SK-N-SH (cell line): ENCODE data around the gene ECM1. TPM values are rescaled to one million over a fixed set of nuclear protein-coding genes. Genes with fewer than 3 reads are reported as not detected.

Source experiments
- CTCF ChIA-PET: fragments of 300-600, 350-600 bp; formaldehyde crosslinking; extraction: SDS; loops from one replicate; lab custom pipeline; 2021; lab: Yijun Ruan, JAX
- POLR2A ChIA-PET: fragments of 350-600 bp; sonication (Branson Sonifier 250); formaldehyde crosslinking; extraction: SDS; loops from one replicate; lab custom pipeline; 2020; ENCODE audit warnings: antibody characterized with exemption, inconsistent platforms; lab: Yijun Ruan, JAX
- DNase-seq: peaks from one replicate; pipeline ENCODE4 v3.0.0; 2012
- H2AFZ ChIP-seq: fragments of 200-600 bp; sonication (generic); 2 replicates; pipeline ENCODE4 v1.8.1; 2016; ENCODE audit warnings: antibody characterized with exemption, mild to moderate bottlenecking, low read depth
- H3F3A ChIP-seq: fragments of 200-600 bp; sonication (generic); replicated peaks from 2 replicates; pipeline ENCODE3; 2016; ENCODE audit warnings: antibody characterized with exemption, mild to moderate bottlenecking; ENCODE audit not compliant: insufficient read depth
- H3K27ac ChIP-seq, 2 experiments: fragments of 200-500 bp in 1 of 2; fragments of 200-600 bp in 1 of 2; sonication (Bioruptor generic) in 1 of 2; sonication (generic), shearing (Covaris generic) in 1 of 2; 2 replicates each; pipeline versions ENCODE4 v1.5.1 to v1.6.1; 2014 to 2016; ENCODE audit warnings: low read depth in 2 of 2, inconsistent platforms in 1 of 2, low read length in 1 of 2, mild to moderate bottlenecking in 1 of 2, mixed read lengths in 1 of 2
- H3K27me3 ChIP-seq: fragments of 200-600 bp; sonication (generic), shearing (Covaris generic); 2 replicates; pipeline ENCODE4 v1.6.1; 2016; ENCODE audit warnings: mixed run types; ENCODE audit not compliant: insufficient read depth
- H3K36me3 ChIP-seq, 2 experiments: fragments of 200-500 bp in 1 of 2; fragments of 200-600 bp in 1 of 2; sonication (Bioruptor generic) in 1 of 2; sonication (generic) in 1 of 2; replicated peaks in 1 of 2; 2 replicates each; pipeline versions ENCODE3 to v1.5.1; 2014 to 2016; ENCODE audit warnings: low read length in 1 of 2, mild to moderate bottlenecking in 1 of 2; ENCODE audit not compliant: insufficient read depth in 2 of 2, control insufficient read depth in 1 of 2
- H3K4me1 ChIP-seq, 2 experiments: fragments of 200-500 bp in 1 of 2; fragments of 200-600 bp in 1 of 2; sonication (Bioruptor generic) in 1 of 2; sonication (generic), shearing (Covaris generic) in 1 of 2; 2 replicates each; pipeline versions ENCODE4 v1.5.1 to v1.6.1; 2014 to 2016; ENCODE audit warnings: low read depth in 1 of 2, low read length in 1 of 2, mixed run types in 1 of 2; ENCODE audit not compliant: insufficient read depth in 2 of 2, control insufficient read depth in 1 of 2
- H3K4me2 ChIP-seq: fragments of 200-600 bp; sonication (generic), shearing (Covaris generic); 2 replicates; pipeline ENCODE4 v1.6.1; 2017; ENCODE audit warnings: mixed run types
- H3K4me3 ChIP-seq, 2 experiments: fragments of 200-500 bp in 1 of 2; fragments of 200-600 bp in 1 of 2; sonication (Bioruptor generic) in 1 of 2; sonication (generic), shearing (Covaris generic) in 1 of 2; 2 replicates each; pipeline versions ENCODE4 v1.5.1 to v1.8.1; 2014 to 2016; ENCODE audit warnings: low read depth in 2 of 2, inconsistent platforms in 1 of 2, low read length in 1 of 2, mild to moderate bottlenecking in 1 of 2, mixed read lengths in 1 of 2, moderate library complexity in 1 of 2
- H3K79me2 ChIP-seq: fragments of 200-600 bp; sonication (generic); 2 replicates; pipeline ENCODE4 v1.8.1; 2017; ENCODE audit warnings: mild to moderate bottlenecking; ENCODE audit not compliant: insufficient read depth
- H3K9ac ChIP-seq: fragments of 200-600 bp; sonication (generic); 2 replicates; pipeline ENCODE4 v1.6.1; 2017; ENCODE audit warnings: mixed run types
- H3K9me2 ChIP-seq: fragments of 200-600 bp; sonication (generic); 2 replicates; pipeline ENCODE4 v1.6.1; 2017; ENCODE audit warnings: mixed run types
- H3K9me3 ChIP-seq: fragments of 200-600 bp; sonication (generic); 2 replicates; pipeline ENCODE4 v1.6.1; 2017; ENCODE audit warnings: mixed run types, mild to moderate bottlenecking, moderate library complexity
- H4K20me1 ChIP-seq: fragments of 200-600 bp; sonication (generic); 2 replicates; pipeline ENCODE4 v1.6.1; 2017; ENCODE audit warnings: mild to moderate bottlenecking, mixed run types; ENCODE audit not compliant: insufficient read depth
- CTCF ChIP-seq: fragments of 200-600 bp; sonication (generic); IDR thresholded peaks from 2 replicates; pipeline ENCODE4 v1.6.1; 2017; ENCODE audit warnings: antibody characterized with exemption, mild to moderate bottlenecking, moderate library complexity
- ELF1 ChIP-seq: IDR thresholded peaks from 2 replicates; pipeline ENCODE4 v1.4.0; 2012
- EP300 ChIP-seq, 2 experiments: IDR thresholded peaks; 2 replicates each; pipeline versions ENCODE4 v1.4.0 to v1.6.1; 2012; ENCODE audit warnings: borderline replicate concordance in 1 of 2, low read depth in 1 of 2, low read length in 1 of 2
- FOXJ3 ChIP-seq: sonication (generic); formaldehyde crosslinking; IDR thresholded peaks from 2 replicates; pipeline ENCODE4 v1.5.1; 2020; ENCODE audit warnings: mild to moderate bottlenecking, missing genetic modification reagents
- GABPA ChIP-seq: IDR thresholded peaks from 2 replicates; pipeline ENCODE4 v1.4.0; 2012; ENCODE audit warnings: low read depth, mild to moderate bottlenecking
- JUND ChIP-seq: IDR thresholded peaks from 2 replicates; pipeline ENCODE4 v1.4.0; 2012
- MAX ChIP-seq: IDR thresholded peaks from 2 replicates; pipeline ENCODE4 v1.4.0; 2012; ENCODE audit warnings: low read depth
- MEF2A ChIP-seq: IDR thresholded peaks from 2 replicates; pipeline ENCODE4 v1.4.0; 2012; ENCODE audit warnings: low read depth, borderline replicate concordance
- NRF1 ChIP-seq: IDR thresholded peaks from 2 replicates; pipeline ENCODE4 v1.6.1; 2012; ENCODE audit warnings: low read depth, mild to moderate bottlenecking, low read length
- POLR2AphosphoS5 ChIP-seq: IDR thresholded peaks from 2 replicates; pipeline ENCODE4 v1.6.1; 2012; ENCODE audit warnings: low read depth, low read length
- RAD21 ChIP-seq: IDR thresholded peaks from 2 replicates; pipeline ENCODE4 v1.6.1; 2012; ENCODE audit warnings: mild to moderate bottlenecking, low read length
- RCOR1 ChIP-seq: fragments of 150-350 bp; IDR thresholded peaks from 2 replicates; pipeline ENCODE4 v1.6.1; 2017; ENCODE audit warnings: antibody characterized with exemption, low read length
- REST ChIP-seq: IDR thresholded peaks from 2 replicates; pipeline ENCODE4 v1.6.1; 2012; ENCODE audit warnings: mild to moderate bottlenecking, low read depth, low read length, moderate library complexity
- RXRA ChIP-seq: IDR thresholded peaks from 2 replicates; pipeline ENCODE4 v1.4.0; 2012; ENCODE audit warnings: low read depth, mild to moderate bottlenecking, borderline replicate concordance
- SMC3 ChIP-seq: IDR thresholded peaks from 2 replicates; pipeline ENCODE4 v1.6.1; 2012; ENCODE audit warnings: low read depth, low read length, improper control_type of control experiment
- TAF1 ChIP-seq: IDR thresholded peaks from 2 replicates; pipeline ENCODE4 v1.6.1; 2012; ENCODE audit warnings: low read depth, mild to moderate bottlenecking, low read length, moderate library complexity, borderline replicate concordance
- WGBS: methylation state at CpG from one replicate; pipeline ENCODE4 v1.1.6; 2017; ENCODE audit warnings: low lambda C conversion rate; 5-methylcytosine and 5-hydroxymethylcytosine counted together
- polyA plus RNA-seq, 3 experiments: library from polyadenylated mRNA; depleted of rRNA; stranded (reverse); fragments of >200 nt; gene quantifications; 2 replicates each; pipeline ENCODE4 v1.2.3, GENCODE V29; 2012

ECM1 gene
- polyA plus RNA-seq, 1 of the 3 experiments (the other 2 are of a cell fraction): 32.3 TPM

DNA sequence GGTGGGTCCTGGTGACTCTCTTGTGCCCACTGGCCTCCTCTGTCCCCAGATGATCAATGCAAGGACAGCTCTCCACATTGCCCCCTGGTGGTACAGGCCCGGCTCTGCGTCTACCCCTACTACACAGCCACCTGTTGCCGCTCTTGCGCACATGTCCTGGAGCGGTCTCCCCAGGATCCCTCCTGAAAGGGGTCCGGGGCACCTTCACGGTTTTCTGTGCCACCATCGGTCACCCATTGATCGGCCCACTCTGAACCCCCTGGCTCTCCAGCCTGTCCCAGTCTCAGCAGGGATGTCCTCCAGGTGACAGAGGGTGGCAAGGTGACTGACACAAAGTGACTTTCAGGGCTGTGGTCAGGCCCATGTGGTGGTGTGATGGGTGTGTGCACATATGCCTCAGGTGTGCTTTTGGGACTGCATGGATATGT is 52.1 kb downstream of the ECM1 start (continued):
- no peak for TF ChIP-seq RXRA

DNA sequence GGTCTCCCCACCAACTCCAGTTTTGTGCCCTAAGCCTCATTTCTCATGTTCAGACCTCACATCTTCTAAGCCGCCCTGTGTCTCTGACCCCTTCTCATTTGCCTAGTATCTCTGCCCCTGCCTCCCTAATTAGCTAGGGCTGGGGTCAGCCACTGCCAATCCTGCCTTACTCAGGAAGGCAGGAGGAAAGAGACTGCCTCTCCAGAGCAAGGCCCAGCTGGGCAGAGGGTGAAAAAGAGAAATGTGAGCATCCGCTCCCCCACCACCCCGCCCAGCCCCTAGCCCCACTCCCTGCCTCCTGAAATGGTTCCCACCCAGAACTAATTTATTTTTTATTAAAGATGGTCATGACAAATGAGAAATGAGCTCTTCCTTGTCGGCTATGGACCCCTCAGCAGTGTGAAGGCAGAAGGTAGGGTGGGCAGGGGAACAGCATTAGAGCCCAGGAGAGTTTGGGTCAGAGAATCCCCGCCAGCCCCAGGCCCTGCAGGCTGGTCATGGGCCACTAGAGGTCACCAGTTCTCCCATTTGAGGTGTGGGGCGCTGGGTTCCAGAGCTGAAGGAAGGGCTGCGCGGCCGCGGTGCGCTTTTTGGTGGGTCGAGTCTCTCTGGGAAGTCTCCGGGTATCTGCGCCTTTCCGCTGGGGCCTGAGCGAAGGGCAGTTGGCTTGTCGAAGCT is 52.8 kb downstream of the ECM1 start:
- ChIA-PET CTCF (interaction anchor here (0.5 to 6.2 kb wide), 54 partner anchors 11 to 600 kb away, joined by 3 to 142 read pairs (median 4); partner anchors contain the start of genes ADAMTSL4, CTSK, ENSA and FALEC), POLR2A (interaction anchor here (1.0 to 8.9 kb wide), 4 partner anchors 8 to 68 kb away, joined by 3 to 149 read pairs (median 4); partner anchors contain the start of genes ENSA and MCL1)
- Histone ChIP-seq H3K9ac (peak overlapping the region; percentile 89), H3K9me2 (no peaks in the 10 kb centered on the region), H3K79me2 (peaks cover 66% of the 10 kb centered on the region), H3K36me3 (no peaks in the 10 kb centered on the region), H3K4me3 (peak overlapping the region; percentile 56 to 69), H3K27ac (peak overlapping the region; percentile 99 to 100), H4K20me1 (peaks cover 6% of the 10 kb centered on the region; the same call in 1 of the 2 replicates), H3K27me3 (no peaks in the 10 kb centered on the region), H3K4me1 (peaks cover 33 to 39% of the 10 kb centered on the region in 2 experiments), H3K9me3 (no peaks in the 10 kb centered on the region), H2AFZ (peak overlapping the region; percentile 44; the same call in 1 of the 2 replicates), H3K4me2 (peak overlapping the region; percentile 81), H3F3A (peaks cover 38% of the 10 kb centered on the region)
- peak; percentile 84 for TF ChIP-seq CTCF
- peak; percentile 49; the same call in 1 of the 2 replicates for TF ChIP-seq NRF1
- no peak for TF ChIP-seq GABPA
- peak; percentile 23; the same call in 1 of the 2 replicates for TF ChIP-seq TAF1
- peak; percentile 63 for TF ChIP-seq SMC3
- TF ChIP-seq RAD21: peak; percentile 79
- DNase-seq: peak; percentile 89
- 23% methylated on average over 16 of the region's 17 CpGs for WGBS

DNA sequence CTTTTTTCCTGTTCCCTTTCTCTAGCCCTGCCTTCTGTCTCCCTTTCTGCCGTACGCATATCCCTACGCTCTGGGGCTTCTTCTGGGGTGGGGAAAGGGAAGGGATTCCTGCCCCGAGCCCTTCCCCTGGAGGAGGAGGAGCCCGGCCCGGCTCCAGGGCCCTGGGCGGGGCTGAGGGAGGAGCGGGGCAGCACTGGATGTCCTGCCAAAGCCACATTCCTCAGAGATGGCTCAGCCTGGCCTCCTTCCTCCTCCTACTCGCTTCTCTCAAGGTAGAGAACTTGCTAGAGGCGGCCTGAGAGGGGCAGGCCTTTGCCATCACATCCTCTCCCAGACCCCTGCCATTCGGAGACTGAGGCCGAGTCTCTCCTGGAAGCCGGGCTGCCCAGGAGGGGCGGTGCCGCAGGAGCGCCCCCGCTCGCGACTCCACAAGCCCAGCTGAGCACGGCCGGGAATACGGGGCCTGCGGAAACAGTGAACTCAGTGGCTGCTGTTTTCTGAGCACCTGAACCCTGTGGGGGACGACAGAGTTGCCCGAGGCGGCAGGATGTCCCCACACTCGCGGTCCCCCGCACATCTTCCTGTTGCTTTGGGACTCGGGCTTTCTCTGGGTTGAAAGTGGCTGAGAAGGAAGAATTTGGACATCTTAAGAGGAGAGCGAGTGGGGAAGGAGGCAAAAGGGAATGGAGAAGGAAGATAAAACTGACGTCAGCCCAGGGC is 53.5 kb downstream of the ECM1 start:
- POLR2A ChIA-PET: interaction anchor here (0.6 to 8.9 kb wide), 8 partner anchors 9 to 90 kb away, joined by 3 to 149 read pairs (median 4); partner anchors contain the start of genes ADAMTSL4, ENSA and MCL1
- Histone ChIP-seq H3K27ac (peak overlapping the region; percentile 99 to 100), H3K36me3 (no peaks in the 10 kb centered on the region), H3K9me3 (no peaks in the 10 kb centered on the region), H3K27me3 (no peaks in the 10 kb centered on the region), H3K9ac (peak overlapping the region; percentile 89), H3K79me2 (peaks cover 73% of the 10 kb centered on the region), H3F3A (peaks cover 43% of the 10 kb centered on the region), H4K20me1 (peaks cover 6% of the 10 kb centered on the region; the same call in 1 of the 2 replicates), H3K9me2 (no peaks in the 10 kb centered on the region), H3K4me3 (peak overlapping the region; percentile 56 to 69), H2AFZ (peak overlapping the region; percentile 44; the same call in 1 of the 2 replicates), H3K4me2 (peak overlapping the region; percentile 81), H3K4me1 (peaks cover 33 to 39% of the 10 kb centered on the region in 2 experiments)
- CTCF ChIA-PET: interaction anchor here (0.5 to 6.2 kb wide), 45 partner anchors 12 to 599 kb away, joined by 3 to 142 read pairs (median 4); partner anchors contain the start of genes ADAMTSL4, CTSK, ENSA and FALEC
- peak; percentile 91 for DNase-seq
- WGBS: under 1% methylated on average over 20 of the region's 32 CpGs
- no peak for TF ChIP-seq EP300 (IDR thresholded peaks at IDR 0.05; ENCODE audit: borderline replicate concordance in 1 of 2, low read depth in 1 of 2, low read length in 1 of 2)
- TF ChIP-seq ELF1: peak; percentile 4; the same call in 1 of the 2 replicates
- TF ChIP-seq MEF2A: no peak
- no peak for TF ChIP-seq REST
- TF ChIP-seq RCOR1: no peak
- TF ChIP-seq FOXJ3 (CRISPR knock-in tag): no peak
- peak; percentile 89 for TF ChIP-seq POLR2AphosphoS5
- peak; percentile 33; the same call in 1 of the 2 replicates for TF ChIP-seq MAX
- TF ChIP-seq JUND: peak; percentile 68; the same call in 1 of the 2 replicates
- no peak for TF ChIP-seq SMC3
